ENCODE measurements around the gene RINL. TPM values are rescaled to one million over a fixed set of nuclear protein-coding genes. Genes with fewer than 3 reads are reported as not detected.

RINL gene
- total and polyA plus RNA-seq, 2 of the 8 experiments (the other 6 are each of a cell fraction or from before 2014, with no cell fraction given): 11.1 to 11.9 TPM

GRCh38 chr19:38920602-38921419, 42.7 kb upstream of the RINL start:
- no peak overlapping the region for H3K56ac ChIP-seq (replicated peaks; ENCODE audit: insufficient read length, low read depth, low read length)
- CTCF ChIA-PET (ENCODE audit: partially characterized antibody): interaction anchor here (1.5 kb wide), 1 partner anchor 9 kb away, joined by 7 read pairs; the partner anchor contains the start of genes MRPS12 and SARS2
- H3K9ac ChIP-seq (replicated peaks in 1 of 4; ENCODE audit: extremely low read depth in 1 of 4, low read depth in 3 of 4, low read length in 3 of 4): no peak overlapping the region
- POLR2A ChIA-PET (ENCODE audit: partially characterized antibody): interaction anchor here (0.6 to 1.8 kb wide), 6 partner anchors 9 to 72 kb away, joined by 3 to 9 read pairs (median 5); partner anchors contain the start of genes CCER2, MRPS12 and SARS2
- no peak overlapping the region for H3K4ac ChIP-seq (replicated peaks; ENCODE audit: insufficient read length, low read depth, low read length)
- no peak overlapping the region for H3K18ac ChIP-seq (ENCODE audit: extremely low read depth, low read length)
- 83% methylated on average over 14 of the region's 14 CpGs; no CpG with 5 or more reads in 1 of the 2 experiments for WGBS, 2 experiments (ENCODE audit: extremely low coverage in 1 of 2, insufficient coverage in 1 of 2, insufficient read length in 1 of 2, insufficient replicate concordance in 2 of 2, low coverage in 1 of 2, low lambda C conversion rate in 2 of 2, missing lambda C conversion rate in 1 of 2)
- H3K27ac ChIP-seq (ENCODE audit: low read depth, low read length): no peak overlapping the region
- H3K4me3 ChIP-seq (ENCODE audit: extremely low read depth in 1 of 4, insufficient read depth in 2 of 4, low read depth in 3 of 4, low read length in 4 of 4): no peak overlapping the region
- no peak overlapping the region for H2AFZ ChIP-seq (ENCODE audit: low read length)
- H4K91ac ChIP-seq (replicated peaks; ENCODE audit: insufficient read length, low read length): no peak overlapping the region
- no peak for DNase-seq (ENCODE audit: low read depth in 1 of 2, low spot score in 2 of 2)
- H2BK12ac ChIP-seq (ENCODE audit: low read depth, low read length): no peak overlapping the region
- no peak overlapping the region; the same call in 1 of the 2 replicates for H2AK5ac ChIP-seq (ENCODE audit: low read depth, low read length)
- no peak overlapping the region for H2BK20ac ChIP-seq (ENCODE audit: low read length)
- no peak overlapping the region for H3K23ac ChIP-seq (ENCODE audit: insufficient read length)
- no peak overlapping the region for H4K8ac ChIP-seq (ENCODE audit: extremely low read depth, insufficient read depth, low read length)
- H3K79me1 ChIP-seq (ENCODE audit: low read depth, low read length): peaks cover 3% of the 10 kb centered on the region
- H4K5ac ChIP-seq (ENCODE audit: insufficient read length, low read depth, low read length): no peak overlapping the region
- no peak for FAIRE-seq
- H3K4me1 ChIP-seq (replicated peaks in 1 of 4; ENCODE audit: control insufficient read depth in 3 of 4, insufficient read depth in 4 of 4, low read length in 3 of 4): no peaks in the 10 kb centered on the region
- no peaks in the 10 kb centered on the region; a peak in 1 of 4 replicates for H3K79me2 ChIP-seq (ENCODE audit: control insufficient read depth in 1 of 2, insufficient read depth in 2 of 2, low read length in 2 of 2)
- no peaks in the 10 kb centered on the region for H3K9me3 ChIP-seq (ENCODE audit: insufficient read depth in 2 of 2, low read depth in 1 of 2, low read length in 1 of 2)
- H2BK5ac ChIP-seq (ENCODE audit: low read depth, low read length): no peak overlapping the region
- peaks cover 0 to 10% of the 10 kb centered on the region in 2 experiments for H4K20me1 ChIP-seq (replicated peaks in 1 of 2; ENCODE audit: control insufficient read depth in 1 of 2, insufficient read depth in 2 of 2, low read length in 2 of 2)
- H3K36me3 ChIP-seq (ENCODE audit: control insufficient read depth in 2 of 4, insufficient read depth in 4 of 4, low read length in 3 of 4): peaks cover 10 to 43% (median 25%) of the 10 kb centered on the region in 4 experiments
- no peak overlapping the region for H2BK120ac ChIP-seq (replicated peaks; ENCODE audit: low read depth, low read length)
- H3K14ac ChIP-seq (ENCODE audit: insufficient read length): no peak overlapping the region
- peaks cover 6% of the 10 kb centered on the region; the same call in 1 of the 2 replicates for H3K23me2 ChIP-seq (ENCODE audit: low read depth, low read length)
- H2BK15ac ChIP-seq (ENCODE audit: low read length): no peak overlapping the region; the same call in 1 of the 2 replicates
- H3K27me3 ChIP-seq (replicated peaks in 1 of 4; ENCODE audit: control insufficient read depth in 3 of 4, extremely low read depth in 1 of 4, insufficient read depth in 3 of 4, low read length in 3 of 4): no peaks in the 10 kb centered on the region
- no peak overlapping the region for H3K4me2 ChIP-seq (ENCODE audit: insufficient read depth in 1 of 2, low read depth in 2 of 2, low read length in 2 of 2)
- TF ChIP-seq BRCA1 (IDR thresholded peaks at IDR 0.05; ENCODE audit: low read depth, low read length) (no peak), ATF3 (IDR thresholded peaks at IDR 0.05; ENCODE audit: insufficient read depth, low read depth, low read length) (no peak), RAD21 (IDR thresholded peaks at IDR 0.05 in 1 of 2, conservative IDR thresholded peaks at IDR 0.05 in 1 of 2; ENCODE audit: low read depth in 2 of 2, low read length in 2 of 2) (no peak), CREB1 (IDR thresholded peaks at IDR 0.05) (no peak), BACH1 (IDR thresholded peaks at IDR 0.05; ENCODE audit: low read length) (no peak), SAP30 (IDR thresholded peaks at IDR 0.05; ENCODE audit: insufficient read depth, insufficient replicate concordance, low read length) (no peak), EP300 (IDR thresholded peaks at IDR 0.05; ENCODE audit: borderline replicate concordance in 1 of 2, low read depth in 2 of 2, low read length in 2 of 2) (no peak), CEBPB (IDR thresholded peaks at IDR 0.05; ENCODE audit: low read depth, low read length) (no peak), TCF12 (IDR thresholded peaks at IDR 0.05; ENCODE audit: low read depth, low read length) (no peak), NANOG (IDR thresholded peaks at IDR 0.05; ENCODE audit: insufficient read depth, low read depth, low read length, poor library complexity, severe bottlenecking) (no peak), RFX5 (IDR thresholded peaks at IDR 0.05; ENCODE audit: borderline replicate concordance, low read depth, low read length) (no peak)

Data from H1 (cell line).